HL-60/S4 (cell line): Measurements from ENCODE around the gene FITM2.
"Not testable (repeated sequence)": the region's sequence is repeated elsewhere in the genome, so short reads cannot be mapped to it uniquely, and the experiment has no call there.

ENCODE experiments used
- in situ Hi-C: fragments of 300-500 bp; cut with MboI; formaldehyde crosslinking; loops from 2 replicates; pipeline ENCODE4 v1.14.3; 2022; ENCODE audit warnings: low sequenced_read_pairs

The FITM2 gene

GRCh38 chr20:44310664-44311639, at the start of gene FITM2:
Gene FITM2, minus strand, starts transcription at chr20:44311202. Its CDS starts 54 bp downstream, at chr20:44311148.
- in situ Hi-C loops: no loop called here

DNA sequence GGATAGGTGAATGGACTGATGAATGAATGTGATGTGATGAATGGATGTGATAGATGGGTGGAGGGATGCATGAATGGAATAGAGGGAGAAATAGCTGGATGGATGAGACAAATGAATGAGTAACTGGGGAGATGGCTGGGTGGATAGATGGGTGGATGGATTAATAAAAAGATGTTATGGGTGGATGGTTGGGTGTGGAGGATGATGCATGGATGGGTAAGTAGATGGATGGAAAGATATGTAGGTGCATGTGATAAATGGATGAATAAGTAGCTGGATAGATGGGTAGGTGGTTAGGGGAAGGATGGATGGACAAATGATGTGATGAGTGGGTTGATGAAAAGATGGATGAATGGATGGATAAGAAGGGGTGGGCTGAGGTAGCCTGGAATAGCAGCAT, 49.2 kb upstream of the FITM2 start:
- in situ Hi-C loops: no loop called here

DNA sequence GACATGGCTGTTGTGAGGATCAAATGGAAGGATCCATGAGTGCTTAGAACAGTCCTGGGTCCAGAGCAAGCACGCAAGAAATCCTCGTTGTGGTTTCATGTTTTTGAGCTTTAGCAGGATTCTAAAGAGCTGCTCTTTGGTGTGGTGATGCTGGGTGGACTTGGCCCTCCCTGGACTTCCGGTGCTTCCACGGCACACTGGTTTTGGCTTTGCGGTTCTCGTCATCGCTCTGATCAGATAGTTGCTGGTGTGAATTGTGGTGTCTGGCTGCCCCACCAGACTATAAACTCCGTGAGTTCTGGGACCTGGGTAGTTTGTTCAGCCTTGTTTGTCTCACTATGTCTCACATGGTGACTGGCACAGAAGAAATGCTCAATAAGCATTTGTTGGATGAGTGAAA, 47.8 kb upstream of the FITM2 start:
- in situ Hi-C loops: no loop called here

DNA sequence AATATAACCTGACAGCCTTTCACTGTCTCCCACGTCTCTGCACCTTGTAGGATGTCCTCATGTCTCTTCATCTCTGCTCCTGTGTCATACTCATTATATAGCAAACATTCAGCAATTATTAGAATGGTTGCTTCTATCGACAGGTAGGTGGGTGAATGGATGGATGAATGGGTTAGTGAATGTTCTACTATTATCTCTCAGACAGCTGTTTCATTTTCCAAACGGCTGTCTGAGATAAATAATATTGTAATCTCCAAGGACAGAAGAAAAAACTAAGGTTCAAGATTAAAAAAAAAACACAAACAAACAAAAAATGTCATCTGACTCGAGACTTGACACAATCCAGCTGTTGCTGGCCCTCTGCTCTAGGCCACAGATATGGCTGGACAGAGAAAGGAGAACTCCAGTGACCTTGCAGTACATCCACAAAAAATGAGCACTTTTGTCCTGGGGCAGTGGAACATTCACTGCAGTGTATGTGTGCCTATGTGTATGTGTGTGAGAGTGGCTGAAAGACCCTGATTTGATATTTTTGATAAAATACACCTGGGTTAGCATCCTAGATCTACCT, 46.6 kb upstream of the FITM2 start:
- in situ Hi-C loops: no loop called here

DNA sequence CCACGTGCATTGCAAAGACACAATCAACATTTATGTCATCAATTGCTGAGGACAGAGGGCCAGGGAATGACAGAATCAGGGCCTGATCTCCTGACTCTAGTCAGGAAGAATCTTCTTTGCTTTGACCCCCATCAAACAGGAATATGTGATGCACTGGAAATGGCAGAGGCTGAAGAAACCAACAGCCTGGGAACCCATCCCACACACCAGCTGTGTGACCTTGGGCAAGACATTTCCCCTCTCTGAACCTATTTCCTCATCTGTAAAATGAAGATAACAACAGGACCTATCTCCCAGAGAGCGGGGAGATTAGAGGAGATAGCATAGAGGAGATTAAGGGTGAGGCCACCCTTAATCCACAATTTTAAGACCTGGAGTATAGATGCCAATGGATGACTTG, 46.0 kb upstream of the FITM2 start:
- in situ Hi-C loops: no loop called here

DNA sequence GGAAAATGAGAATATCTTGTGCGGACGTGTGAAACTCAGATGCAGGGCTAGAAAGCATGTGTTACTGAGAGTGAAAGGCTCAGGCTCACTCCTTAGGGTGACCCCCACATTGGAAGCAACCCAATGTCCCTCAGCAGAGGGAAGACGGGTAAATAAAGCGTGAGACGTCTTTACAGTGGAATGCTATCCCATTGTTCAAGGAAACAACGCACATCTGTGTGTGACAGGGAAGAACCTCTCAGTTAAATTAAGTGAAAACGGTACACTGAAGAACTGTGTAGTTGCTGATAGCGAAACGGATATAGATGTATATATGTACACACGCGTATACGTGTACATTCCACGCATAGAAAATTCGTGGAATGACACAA, 45.3 kb upstream of the FITM2 start:
- in situ Hi-C loops: no loop called here

GRCh38 chr20:44355498-44356352, 44.7 kb upstream of the FITM2 start, which contains the start of gene HNF4A:
Gene HNF4A, plus strand, starts transcription at chr20:44355699. Its CDS starts 106 bp downstream, at chr20:44355805.
- in situ Hi-C loops: no loop called here

- in situ Hi-C loops: no loop called here
Measured at GRCh38 chr20:44354979-44355497, 44.0 kb upstream of the FITM2 start.

GRCh38 chr20:44350567-44350966, 39.6 kb upstream of the FITM2 start:
- in situ Hi-C loops: no loop called here

DNA sequence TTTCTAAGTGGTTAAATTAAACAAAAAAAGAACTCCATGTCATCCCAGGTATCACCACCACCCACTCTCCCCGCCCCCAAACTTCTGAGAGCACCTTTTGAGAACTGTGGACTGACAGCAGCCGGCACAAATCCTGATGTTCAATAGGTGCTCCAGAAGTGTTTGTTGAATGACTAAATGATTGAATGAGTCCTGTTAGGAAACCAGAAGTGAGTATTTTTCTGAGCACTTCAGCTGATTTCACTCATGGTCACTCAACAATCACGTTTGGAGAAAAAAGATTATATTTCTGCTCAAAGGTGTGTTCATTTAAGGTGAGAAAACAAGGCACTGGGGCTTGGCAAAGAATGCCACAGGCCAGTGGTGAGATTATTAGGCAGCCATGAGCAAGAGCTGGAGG, 38.3 kb upstream of the FITM2 start:
- in situ Hi-C loops: no loop called here

DNA sequence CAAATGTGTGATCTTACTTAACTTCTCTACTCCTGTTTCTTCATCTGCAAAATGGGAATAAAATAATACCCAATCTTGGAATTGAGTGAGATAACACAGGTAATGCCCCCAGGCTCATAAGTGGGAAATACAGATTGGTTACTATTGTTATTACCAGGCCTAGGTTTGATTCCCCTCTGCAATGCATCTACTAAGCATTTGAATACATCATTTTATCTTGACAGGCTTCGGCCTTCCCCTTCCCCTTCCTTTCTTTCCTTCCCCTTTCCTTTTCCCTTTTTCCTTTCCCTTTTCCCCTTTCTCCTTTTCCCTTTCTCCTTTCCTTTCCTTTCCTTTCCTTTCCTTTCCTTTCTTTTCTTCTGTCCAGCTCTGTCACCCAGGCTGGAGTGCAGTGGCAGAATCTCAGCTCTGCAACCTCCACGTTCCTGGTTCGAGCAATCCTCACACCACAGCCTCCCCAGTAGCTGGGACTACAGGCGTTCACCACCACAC, 37.2 kb upstream of the FITM2 start:
- in situ Hi-C loops: no loop called here

DNA sequence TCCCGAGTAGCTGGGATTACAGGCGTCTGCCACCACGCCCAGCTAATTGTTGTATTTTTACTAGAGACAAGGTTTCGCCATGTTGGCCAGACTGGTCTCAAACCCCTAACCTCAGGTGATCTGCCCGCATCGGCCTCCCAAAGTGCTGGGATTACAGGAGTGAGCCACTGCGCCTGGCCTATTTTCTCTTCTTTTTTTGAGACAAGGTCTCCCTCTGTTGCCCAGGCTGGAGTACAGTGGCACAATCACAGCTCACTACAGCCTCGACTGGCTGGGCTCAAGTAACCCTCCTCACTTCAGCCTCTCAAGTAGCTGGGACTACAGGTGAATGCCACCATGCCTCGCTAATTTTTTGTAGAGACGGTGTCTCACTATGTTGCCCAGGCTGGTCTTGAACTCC, 34.9 kb upstream of the FITM2 start:
- in situ Hi-C loops: not testable (repeated sequence)

DNA sequence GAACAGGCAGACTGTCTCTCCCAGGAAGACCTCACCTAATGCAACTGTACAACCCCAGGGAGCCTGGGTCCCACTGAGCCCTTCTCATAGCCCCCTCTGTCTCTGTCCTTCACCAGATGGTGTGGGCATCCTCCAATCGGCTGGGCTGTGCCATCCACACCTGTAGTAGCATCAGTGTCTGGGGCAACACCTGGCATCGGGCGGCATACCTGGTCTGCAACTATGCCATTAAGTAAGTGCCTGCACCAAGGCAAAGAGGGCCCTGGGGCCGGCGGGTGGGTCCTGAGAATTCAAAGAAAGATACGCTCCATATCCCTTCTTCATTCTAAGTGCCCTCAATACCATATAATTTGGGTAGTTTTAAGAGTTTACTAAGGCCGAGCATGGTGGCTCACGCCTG, 34.1 kb upstream of the FITM2 start:
- in situ Hi-C loops: no loop called here

DNA sequence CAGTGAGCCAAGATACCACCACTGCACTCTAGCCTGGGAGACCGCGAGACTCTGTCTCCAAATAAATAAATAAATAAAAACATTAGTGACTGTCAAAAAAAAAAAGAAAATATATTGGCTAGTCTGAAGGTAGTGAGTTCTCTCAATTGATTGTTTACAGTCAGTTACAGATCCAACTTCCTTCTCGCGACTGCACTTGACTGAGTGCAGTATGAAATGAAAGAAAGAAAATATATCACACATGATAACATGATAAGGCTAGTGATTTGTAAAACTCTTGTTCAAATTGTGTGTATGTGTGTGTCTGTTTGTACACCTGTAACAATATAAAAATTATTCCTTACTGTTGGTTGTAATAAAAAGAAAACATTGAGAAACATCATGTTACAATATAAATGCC, 33.7 kb upstream of the FITM2 start:
- in situ Hi-C loops: no loop called here

- in situ Hi-C loops: no loop called here
Measured at GRCh38 chr20:44343162-44343675, 32.2 kb upstream of the FITM2 start.

DNA sequence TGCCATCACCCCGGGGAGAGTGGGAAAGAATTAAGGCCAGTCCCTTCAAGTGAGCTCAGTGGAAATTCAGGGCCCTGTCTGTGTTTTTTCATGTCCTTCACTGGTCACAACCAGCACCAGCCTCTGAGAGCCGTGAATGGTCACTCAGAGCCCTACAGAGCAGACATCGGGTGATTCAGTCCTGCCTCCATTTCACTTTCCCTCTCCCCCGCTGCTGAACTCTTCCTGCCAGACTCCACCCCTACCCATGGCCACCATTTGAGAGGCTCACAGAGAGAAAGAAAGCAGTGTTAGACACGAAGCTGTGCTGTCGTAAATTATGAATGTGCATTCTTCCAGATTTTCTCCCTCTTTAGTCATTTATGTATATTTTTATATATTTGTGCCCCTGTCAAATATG, 31.2 kb upstream of the FITM2 start:
- in situ Hi-C loops: no loop called here

GRCh38 chr20:44336725-44337380, 25.9 kb upstream of the FITM2 start, which contains the start of gene R3HDML:
Gene R3HDML, plus strand, starts transcription at chr20:44337043. Its CDS starts 115 bp downstream, at chr20:44337158.
- in situ Hi-C loops: no loop called here

DNA sequence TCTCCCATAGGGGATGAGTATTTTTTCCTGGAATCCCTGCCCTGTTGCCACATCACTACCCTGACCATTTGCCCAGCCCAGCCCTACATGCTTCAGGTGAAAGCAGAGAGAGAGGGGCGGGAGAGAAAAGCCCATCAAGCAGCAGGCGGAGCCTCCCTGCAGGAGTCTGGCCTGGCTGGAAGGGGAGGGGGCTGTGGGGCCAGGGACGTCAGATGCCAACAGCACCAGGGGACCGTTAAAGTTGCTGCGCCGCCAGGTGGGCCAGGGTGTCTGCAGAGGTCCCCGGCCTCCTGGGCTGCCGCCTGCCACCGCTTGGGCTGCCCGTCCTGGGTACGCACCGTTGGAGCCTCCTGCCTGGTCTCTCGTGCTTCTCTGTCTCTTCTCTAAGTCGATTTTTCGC, 25.1 kb upstream of the FITM2 start:
- in situ Hi-C loops: no loop called here

GRCh38 chr20:44335675-44336074, 24.7 kb upstream of the FITM2 start:
- in situ Hi-C loops: no loop called here

- in situ Hi-C loops: no loop called here
Measured at GRCh38 chr20:44334709-44335108, 23.7 kb upstream of the FITM2 start.
